HG02759 (cell line): ENCODE measurements around the gene USP6NL.

Experiments
- ATAC-seq: cut with Tn5 transposase; IDR thresholded peaks from one replicate; pipeline ENCODE4 v1.9.1; 2021; ENCODE audit warnings: mild to moderate bottlenecking, moderate library complexity; ENCODE audit not compliant: unreplicated experiment

Gene USP6NL

GRCh38 chr10:11617233-11617632 is 5.8 kb upstream of the USP6NL start:
- no peak for ATAC-seq

GRCh38 chr10:11616021-11616420 is 4.6 kb upstream of the USP6NL start:
- no peak for ATAC-seq

GRCh38 chr10:11615396-11615795 is 3.9 kb upstream of the USP6NL start:
- ATAC-seq: no peak

- peak; percentile 1 for ATAC-seq
Measured at GRCh38 chr10:11612021-11613001, 861 bp upstream of the USP6NL start.

GRCh38 chr10:11610826-11611247 is 613 bp downstream of the USP6NL start:
- no peak for ATAC-seq

GRCh38 chr10:11610166-11610825 is 1.2 kb downstream of the USP6NL start:
- no peak for ATAC-seq

GRCh38 chr10:11609492-11610093 is 1.9 kb downstream of the USP6NL start:
- ATAC-seq: no peak

- no peak for ATAC-seq
Measured at GRCh38 chr10:11609052-11609451, 2.4 kb downstream of the USP6NL start.

GRCh38 chr10:11608159-11609013 is 3.1 kb downstream of the USP6NL start:
- no peak for ATAC-seq

- no peak for ATAC-seq
Measured at GRCh38 chr10:11605807-11606408, 5.5 kb downstream of the USP6NL start.

GRCh38 chr10:11604865-11605650 is 6.4 kb downstream of the USP6NL start:
- ATAC-seq: no peak

- no peak for ATAC-seq
Measured at GRCh38 chr10:11603741-11604140, 7.7 kb downstream of the USP6NL start.

- ATAC-seq: peak; percentile 45
Measured at GRCh38 chr10:11602919-11603523, 8.4 kb downstream of the USP6NL start.

GRCh38 chr10:11602358-11602757 is 9.1 kb downstream of the USP6NL start:
- ATAC-seq: peak; percentile 57

GRCh38 chr10:11601670-11602069 is 9.8 kb downstream of the USP6NL start:
- ATAC-seq: no peak

GRCh38 chr10:11600280-11600679 is 11.2 kb downstream of the USP6NL start:
- ATAC-seq: no peak

GRCh38 chr10:11598712-11599397 is 12.6 kb downstream of the USP6NL start:
- ATAC-seq: no peak

GRCh38 chr10:11597470-11597869 is 14.0 kb downstream of the USP6NL start:
- ATAC-seq: no peak

- peak; percentile 57 for ATAC-seq
Measured at GRCh38 chr10:11595395-11595692, 16.1 kb downstream of the USP6NL start.
